Liver (tissue), 3 donors: ENCODE data around the gene C1QL2.

Experiments
- CTCF ChIP-seq: fragments of 150-350 bp; IDR thresholded peaks from 2 replicates; pipeline ENCODE4 v1.5.1; 2017; ENCODE audit warnings: improper control_type of control experiment, low read depth, low read length; ENCODE audit not compliant: missing input control
- FOXA2 ChIP-seq: IDR thresholded peaks from 2 replicates; pipeline ENCODE4 v1.6.1; 2016; ENCODE audit warnings: antibody characterized with exemption
- RAD21 ChIP-seq, 2 donors: IDR thresholded peaks; 2 replicates each; pipeline ENCODE4 v1.6.1; 2016; ENCODE audit warnings: antibody characterized with exemption in 2 of 2, mild to moderate bottlenecking in 2 of 2
- SP1 ChIP-seq: IDR thresholded peaks from 2 replicates; pipeline ENCODE4 v1.6.1; 2018; ENCODE audit warnings: antibody characterized with exemption, mild to moderate bottlenecking
- YY1 ChIP-seq: IDR thresholded peaks from 2 replicates; pipeline ENCODE4 v1.6.1; 2016; ENCODE audit warnings: antibody characterized with exemption, mild to moderate bottlenecking
- ZBTB33 ChIP-seq: IDR thresholded peaks from 2 replicates; pipeline ENCODE4 v1.6.1; 2016; ENCODE audit warnings: antibody characterized with exemption
- donor health status: healthy.
- donor health status: healthy.

GRCh38 chr2:119154076-119154475, 4.5 kb downstream of the C1QL2 start:
- no peak for TF ChIP-seq SP1
- TF ChIP-seq CTCF: no peak
- no peak for TF ChIP-seq YY1
- TF ChIP-seq FOXA2: no peak
- TF ChIP-seq RAD21 (IDR thresholded peaks at IDR 0.05): no peak
- no peak for TF ChIP-seq ZBTB33
